ENCODE measurements around the gene ARHGAP11A.

ARHGAP11A gene

GRCh38 chr15:32656091-32656490, 40.8 kb downstream of the ARHGAP11A start:
- DNase-seq (ENCODE audit: extremely low spot score, insufficient read length, low read depth), result no peak
- no peak for FAIRE-seq

- FAIRE-seq (no peak), DNase-seq (ENCODE audit: extremely low spot score, insufficient read length, low read depth) (no peak)
Measured at GRCh38 chr15:32656496-32656895, 41.2 kb downstream of the ARHGAP11A start.

- no peak for FAIRE-seq
- no peak for DNase-seq (ENCODE audit: extremely low spot score, insufficient read length, low read depth)
Measured at GRCh38 chr15:32657198-32657883, 42.0 kb downstream of the ARHGAP11A start.

GRCh38 chr15:32657941-32658340, 42.6 kb downstream of the ARHGAP11A start:
- no peak for FAIRE-seq

GRCh38 chr15:32659340-32660155, 44.2 kb downstream of the ARHGAP11A start:
- no peak for FAIRE-seq
- no peak for DNase-seq (ENCODE audit: extremely low spot score, insufficient read length, low read depth)

More at GRCh38 chr15:32657941-32658340, 42.6 kb downstream of the ARHGAP11A start:
- no peak for DNase-seq (ENCODE audit: extremely low spot score, insufficient read length, low read depth)

- no peak for FAIRE-seq
- DNase-seq (ENCODE audit: extremely low spot score, insufficient read length, low read depth), result no peak
Measured at GRCh38 chr15:32663671-32664070, 48.4 kb downstream of the ARHGAP11A start.

- DNase-seq (ENCODE audit: extremely low spot score, insufficient read length, low read depth) (no peak), FAIRE-seq (no peak)
Measured at GRCh38 chr15:32664796-32665195, 49.5 kb downstream of the ARHGAP11A start.

GRCh38 chr15:32667321-32667720, 52.0 kb downstream of the ARHGAP11A start:
- FAIRE-seq, result no peak
- no peak for DNase-seq (ENCODE audit: extremely low spot score, insufficient read length, low read depth)

GRCh38 chr15:32668942-32669341, 53.6 kb downstream of the ARHGAP11A start:
- DNase-seq (ENCODE audit: extremely low spot score, insufficient read length, low read depth), result no peak

GRCh38 chr15:32669896-32670611, 54.8 kb downstream of the ARHGAP11A start:
- FAIRE-seq (no peak), DNase-seq (ENCODE audit: extremely low spot score, insufficient read length, low read depth) (no peak)

More at GRCh38 chr15:32668942-32669341, 53.6 kb downstream of the ARHGAP11A start:
- no peak for FAIRE-seq

GRCh38 chr15:32670623-32671022, 55.3 kb downstream of the ARHGAP11A start:
- DNase-seq (ENCODE audit: extremely low spot score, insufficient read length, low read depth) (no peak), FAIRE-seq (no peak)

- FAIRE-seq (no peak), DNase-seq (ENCODE audit: extremely low spot score, insufficient read length, low read depth) (no peak)
Measured at GRCh38 chr15:32671339-32672325, 56.3 kb downstream of the ARHGAP11A start.

- FAIRE-seq (no peak), DNase-seq (ENCODE audit: extremely low spot score, insufficient read length, low read depth) (no peak)
Measured at GRCh38 chr15:32674681-32675080, 59.4 kb downstream of the ARHGAP11A start.

GRCh38 chr15:32675466-32675865, 60.2 kb downstream of the ARHGAP11A start:
- DNase-seq (ENCODE audit: extremely low spot score, insufficient read length, low read depth) (no peak), FAIRE-seq (no peak)

GRCh38 chr15:32676169-32676568, 60.9 kb downstream of the ARHGAP11A start:
- FAIRE-seq, result no peak
- no peak for DNase-seq (ENCODE audit: extremely low spot score, insufficient read length, low read depth)

- DNase-seq (ENCODE audit: extremely low spot score, insufficient read length, low read depth) (no peak), FAIRE-seq (no peak)
Measured at GRCh38 chr15:32677238-32677750, 62.0 kb downstream of the ARHGAP11A start.

GRCh38 chr15:32679298-32679690, 64.0 kb downstream of the ARHGAP11A start:
- no peak for FAIRE-seq
- DNase-seq (ENCODE audit: extremely low spot score, insufficient read length, low read depth), result no peak

- DNase-seq (ENCODE audit: extremely low spot score, insufficient read length, low read depth) (no peak), FAIRE-seq (no peak)
Measured at GRCh38 chr15:32682569-32682968, 67.3 kb downstream of the ARHGAP11A start.

- DNase-seq (ENCODE audit: extremely low spot score, insufficient read length, low read depth) (no peak), FAIRE-seq (no peak)
Measured at GRCh38 chr15:32682977-32683630, 67.8 kb downstream of the ARHGAP11A start.

Measured in GM18507 (cell line).